ENCODE data around the gene SYNGR1.
A peak's percentile ranks its signal among the peaks of the same experiment; 100 is the strongest.
"Not testable (repeated sequence)": the region's sequence is repeated elsewhere in the genome, so short reads cannot be mapped to it uniquely, and the experiment has no call there.

The SYNGR1 gene

GRCh38 chr22:39353346-39353745, 3.6 kb downstream of the SYNGR1 start:
- Mint-ChIP-seq H3K9me3 (no peaks in the 10 kb centered on the region), H3K36me3 (ENCODE audit: low read depth) (peaks cover 2% of the 10 kb centered on the region), H3K27ac (no peak overlapping the region), H3K27me3 (ENCODE audit: low read depth, poor library complexity) (peaks cover 4% of the 10 kb centered on the region), H3K4me1 (peaks cover 48% of the 10 kb centered on the region), H3K4me3 (no peak overlapping the region)
- no peak for TF ChIP-seq CTCF (IDR thresholded peaks at IDR 0.05)
- DNase-seq = no peak

- Mint-ChIP-seq H3K4me1 (peaks cover 51% of the 10 kb centered on the region), H3K4me3 (no peak overlapping the region), H3K36me3 (ENCODE audit: low read depth) (peaks cover 13% of the 10 kb centered on the region), H3K27ac (no peak overlapping the region), H3K9me3 (peaks cover 3% of the 10 kb centered on the region), H3K27me3 (ENCODE audit: low read depth, poor library complexity) (no peaks in the 10 kb centered on the region)
- TF ChIP-seq CTCF (IDR thresholded peaks at IDR 0.05) = no peak
- DNase-seq = no peak
These were observed 5.3 kb downstream of the SYNGR1 start for GRCh38 chr22:39355080-39355479.

- H3K27ac Mint-ChIP-seq; H3K9me3 Mint-ChIP-seq; H3K27me3 Mint-ChIP-seq (ENCODE audit: low read depth, poor library complexity); DNase-seq; H3K4me3 Mint-ChIP-seq: not testable (repeated sequence)
- H3K36me3 Mint-ChIP-seq (ENCODE audit: low read depth) = peaks cover 16% of the 10 kb centered on the region
- H3K4me1 Mint-ChIP-seq = peaks cover 53% of the 10 kb centered on the region
These were observed 6.0 kb downstream of the SYNGR1 start for GRCh38 chr22:39355805-39356204.

GRCh38 chr22:39356464-39356863, 6.7 kb downstream of the SYNGR1 start:
- Mint-ChIP-seq H3K27ac (peak overlapping the region; percentile 80), H3K9me3 (peaks cover 3% of the 10 kb centered on the region), H3K27me3 (ENCODE audit: low read depth, poor library complexity) (peaks cover 7% of the 10 kb centered on the region), H3K4me1 (peaks cover 51% of the 10 kb centered on the region), H3K36me3 (ENCODE audit: low read depth) (peaks cover 16% of the 10 kb centered on the region), H3K4me3 (no peak overlapping the region)
- DNase-seq = no peak
- no peak for TF ChIP-seq CTCF (IDR thresholded peaks at IDR 0.05)

- Mint-ChIP-seq H3K36me3 (ENCODE audit: low read depth) (peaks cover 16% of the 10 kb centered on the region), H3K4me1 (peaks cover 43% of the 10 kb centered on the region)
- H3K9me3 Mint-ChIP-seq; H3K27ac Mint-ChIP-seq; DNase-seq; H3K27me3 Mint-ChIP-seq (ENCODE audit: low read depth, poor library complexity); H3K4me3 Mint-ChIP-seq: not testable (repeated sequence)
These were observed 7.6 kb downstream of the SYNGR1 start for GRCh38 chr22:39357110-39358108.

- not testable (repeated sequence) for DNase-seq, H3K4me3 Mint-ChIP-seq, H3K9me3 Mint-ChIP-seq
- peaks cover 50% of the 10 kb centered on the region for H3K4me1 Mint-ChIP-seq
- peaks cover 10% of the 10 kb centered on the region for H3K27me3 Mint-ChIP-seq (ENCODE audit: low read depth, poor library complexity)
- H3K36me3 Mint-ChIP-seq (ENCODE audit: low read depth) = peaks cover 16% of the 10 kb centered on the region
- peak overlapping the region; percentile 88 for H3K27ac Mint-ChIP-seq
These were observed 8.4 kb downstream of the SYNGR1 start for GRCh38 chr22:39358197-39358596.

GRCh38 chr22:39359659-39360195, 9.9 kb downstream of the SYNGR1 start:
- no peak for TF ChIP-seq CTCF (IDR thresholded peaks at IDR 0.05)
- no peak for DNase-seq
- Mint-ChIP-seq H3K27me3 (ENCODE audit: low read depth, poor library complexity) (peaks cover 10% of the 10 kb centered on the region), H3K27ac (no peak overlapping the region), H3K4me1 (peaks cover 65% of the 10 kb centered on the region), H3K4me3 (no peak overlapping the region), H3K36me3 (ENCODE audit: low read depth) (peaks cover 16% of the 10 kb centered on the region), H3K9me3 (peaks cover 3% of the 10 kb centered on the region)
